ENCODE results near the gene GZF1.

GZF1 gene

GRCh38 chr20:23368316-23369071, 6.5 kb downstream of the GZF1 start:
- Histone ChIP-seq H3K9ac (ENCODE audit: low read length) (no peak overlapping the region), H3K36me3 (replicated peaks; ENCODE audit: low read depth, low read length) (peaks cover 86% of the 10 kb centered on the region), H3K4me1 (ENCODE audit: low read length) (peaks cover 40% of the 10 kb centered on the region), H2AFZ (ENCODE audit: low read depth, low read length) (no peak overlapping the region), H4K20me1 (ENCODE audit: insufficient read depth, low read length) (peaks cover 38% of the 10 kb centered on the region), H3K4me2 (ENCODE audit: low read length) (no peak overlapping the region), H3K27me3 (ENCODE audit: low read depth, low read length) (no peaks in the 10 kb centered on the region), H3K27ac (ENCODE audit: low read length) (no peak overlapping the region), H3K9me3 (ENCODE audit: insufficient read depth, low read length) (no peaks in the 10 kb centered on the region), H3K4me3 (ENCODE audit: low read length) (no peak overlapping the region), H3K79me2 (ENCODE audit: low read length) (peaks cover 60% of the 10 kb centered on the region)
- TF ChIP-seq CTCF (IDR thresholded peaks at IDR 0.05; ENCODE audit: low read depth, low read length) (no peak), EZH2phosphoT487 (IDR thresholded peaks at IDR 0.05; ENCODE audit: low read depth) (no peak)

GRCh38 chr20:23369072-23369823, 7.3 kb downstream of the GZF1 start:
- no peak overlapping the region for H3K27ac ChIP-seq (ENCODE audit: low read length)
- H3K27me3 ChIP-seq (ENCODE audit: low read depth, low read length): no peaks in the 10 kb centered on the region
- H3K4me2 ChIP-seq (ENCODE audit: low read length): no peak overlapping the region
- peaks cover 91% of the 10 kb centered on the region for H3K36me3 ChIP-seq (replicated peaks; ENCODE audit: low read depth, low read length)
- no peak overlapping the region for H3K9ac ChIP-seq (ENCODE audit: low read length)
- TF ChIP-seq EZH2phosphoT487 (IDR thresholded peaks at IDR 0.05; ENCODE audit: low read depth) (no peak), CTCF (IDR thresholded peaks at IDR 0.05; ENCODE audit: low read depth, low read length) (no peak)
- H3K9me3 ChIP-seq (ENCODE audit: insufficient read depth, low read length): no peaks in the 10 kb centered on the region
- peaks cover 53% of the 10 kb centered on the region for H3K79me2 ChIP-seq (ENCODE audit: low read length)
- H3K4me3 ChIP-seq (ENCODE audit: low read length): no peak overlapping the region
- H2AFZ ChIP-seq (ENCODE audit: low read depth, low read length): no peak overlapping the region
- H3K4me1 ChIP-seq (ENCODE audit: low read length): peaks cover 35% of the 10 kb centered on the region
- peaks cover 31% of the 10 kb centered on the region for H4K20me1 ChIP-seq (ENCODE audit: insufficient read depth, low read length)

GRCh38 chr20:23370274-23370673, 8.3 kb downstream of the GZF1 start:
- Histone ChIP-seq H3K4me2 (ENCODE audit: low read length) (no peak overlapping the region), H3K4me3 (ENCODE audit: low read length) (no peak overlapping the region), H3K27me3 (ENCODE audit: low read depth, low read length) (no peaks in the 10 kb centered on the region), H3K4me1 (ENCODE audit: low read length) (peaks cover 35% of the 10 kb centered on the region), H3K27ac (ENCODE audit: low read length) (no peak overlapping the region), H3K9ac (ENCODE audit: low read length) (no peak overlapping the region), H3K36me3 (replicated peaks; ENCODE audit: low read depth, low read length) (peaks cover 91% of the 10 kb centered on the region), H4K20me1 (ENCODE audit: insufficient read depth, low read length) (peaks cover 27% of the 10 kb centered on the region), H3K79me2 (ENCODE audit: low read length) (peaks cover 43% of the 10 kb centered on the region), H2AFZ (ENCODE audit: low read depth, low read length) (no peak overlapping the region), H3K9me3 (ENCODE audit: insufficient read depth, low read length) (no peaks in the 10 kb centered on the region)
- TF ChIP-seq CTCF (IDR thresholded peaks at IDR 0.05; ENCODE audit: low read depth, low read length) (no peak), EZH2phosphoT487 (IDR thresholded peaks at IDR 0.05; ENCODE audit: low read depth) (no peak)

GRCh38 chr20:23370873-23371272, 8.9 kb downstream of the GZF1 start:
- H3K36me3 ChIP-seq (replicated peaks; ENCODE audit: low read depth, low read length): peaks cover 91% of the 10 kb centered on the region
- no peak overlapping the region for H3K4me2 ChIP-seq (ENCODE audit: low read length)
- H3K9ac ChIP-seq (ENCODE audit: low read length): no peak overlapping the region
- TF ChIP-seq CTCF (IDR thresholded peaks at IDR 0.05; ENCODE audit: low read depth, low read length) (no peak), EZH2phosphoT487 (IDR thresholded peaks at IDR 0.05; ENCODE audit: low read depth) (no peak)
- peaks cover 37% of the 10 kb centered on the region for H3K79me2 ChIP-seq (ENCODE audit: low read length)
- no peak overlapping the region for H2AFZ ChIP-seq (ENCODE audit: low read depth, low read length)
- H3K9me3 ChIP-seq (ENCODE audit: insufficient read depth, low read length): no peaks in the 10 kb centered on the region
- H3K27ac ChIP-seq (ENCODE audit: low read length): peak overlapping the region; percentile 31; the same call in 1 of the 2 replicates
- H3K27me3 ChIP-seq (ENCODE audit: low read depth, low read length): no peaks in the 10 kb centered on the region
- peaks cover 29% of the 10 kb centered on the region for H3K4me1 ChIP-seq (ENCODE audit: low read length)
- peaks cover 25% of the 10 kb centered on the region for H4K20me1 ChIP-seq (ENCODE audit: insufficient read depth, low read length)
- H3K4me3 ChIP-seq (ENCODE audit: low read length): no peak overlapping the region
